ENCODE data around the gene SEMA3E. TPM values are rescaled to one million over a fixed set of nuclear protein-coding genes. Genes with fewer than 3 reads are reported as not detected.

SEMA3E gene
- total RNA-seq, 1 experiment from 2014 or later: 3.6 TPM

DNA sequence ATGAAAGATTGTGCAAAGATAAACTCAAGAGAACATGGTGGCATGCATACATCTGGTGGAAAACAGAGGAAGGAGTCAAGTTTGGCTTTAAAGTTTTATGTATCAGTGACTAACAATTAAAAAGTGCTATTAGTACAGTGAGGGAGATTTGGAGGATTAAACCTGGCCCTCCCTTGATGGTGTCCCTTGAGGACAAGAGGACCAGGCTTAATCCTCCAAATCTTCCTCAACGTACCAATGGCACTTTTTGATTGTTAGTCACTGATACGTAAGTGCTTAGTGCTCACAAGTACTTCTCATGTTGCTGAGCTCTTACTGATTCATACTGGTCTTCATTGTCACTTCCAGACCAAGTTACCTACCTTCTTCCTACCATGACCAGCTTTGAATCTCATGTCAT is 47.2 kb upstream of the SEMA3E start:
- Histone ChIP-seq H2AFZ (ENCODE audit: low read length) (no peak overlapping the region), H3K9ac (ENCODE audit: low read length) (no peak overlapping the region), H3K27ac (ENCODE audit: low read length) (no peak overlapping the region), H4K20me1 (ENCODE audit: low read length) (no peaks in the 10 kb centered on the region), H3K79me2 (ENCODE audit: low read length) (no peaks in the 10 kb centered on the region), H3K4me2 (ENCODE audit: low read length) (no peak overlapping the region), H3K9me3 (ENCODE audit: low read length) (no peaks in the 10 kb centered on the region), H3F3A (ENCODE audit: low read length, unreplicated experiment) (no peaks in the 10 kb centered on the region), H3K4me3 (ENCODE audit: low read length) (no peak overlapping the region), H3K9me2 (replicated peaks; ENCODE audit: low read length) (no peaks in the 10 kb centered on the region), H3K27me3 (ENCODE audit: low read length) (no peaks in the 10 kb centered on the region), H3K36me3 (ENCODE audit: low read depth, low read length) (no peaks in the 10 kb centered on the region), H3K4me1 (ENCODE audit: insufficient read depth, low read length) (peaks cover 16% of the 10 kb centered on the region)
- DNase-seq (no peak), ATAC-seq (no peak)
- intact Hi-C loops (cut with micrococcal nuclease): no loop called here
- no TSS peak for BruUV-seq (replicated peaks)
- CTCF ChIA-PET: no interaction called here
- TF ChIP-seq EZH2 (IDR thresholded peaks at IDR 0.05; ENCODE audit: low read length, unreplicated experiment) (no peak), EZH2phosphoT487 (IDR thresholded peaks at IDR 0.05; ENCODE audit: borderline replicate concordance, low read length) (no peak)
- TF ChIP-seq, protein P1, sequence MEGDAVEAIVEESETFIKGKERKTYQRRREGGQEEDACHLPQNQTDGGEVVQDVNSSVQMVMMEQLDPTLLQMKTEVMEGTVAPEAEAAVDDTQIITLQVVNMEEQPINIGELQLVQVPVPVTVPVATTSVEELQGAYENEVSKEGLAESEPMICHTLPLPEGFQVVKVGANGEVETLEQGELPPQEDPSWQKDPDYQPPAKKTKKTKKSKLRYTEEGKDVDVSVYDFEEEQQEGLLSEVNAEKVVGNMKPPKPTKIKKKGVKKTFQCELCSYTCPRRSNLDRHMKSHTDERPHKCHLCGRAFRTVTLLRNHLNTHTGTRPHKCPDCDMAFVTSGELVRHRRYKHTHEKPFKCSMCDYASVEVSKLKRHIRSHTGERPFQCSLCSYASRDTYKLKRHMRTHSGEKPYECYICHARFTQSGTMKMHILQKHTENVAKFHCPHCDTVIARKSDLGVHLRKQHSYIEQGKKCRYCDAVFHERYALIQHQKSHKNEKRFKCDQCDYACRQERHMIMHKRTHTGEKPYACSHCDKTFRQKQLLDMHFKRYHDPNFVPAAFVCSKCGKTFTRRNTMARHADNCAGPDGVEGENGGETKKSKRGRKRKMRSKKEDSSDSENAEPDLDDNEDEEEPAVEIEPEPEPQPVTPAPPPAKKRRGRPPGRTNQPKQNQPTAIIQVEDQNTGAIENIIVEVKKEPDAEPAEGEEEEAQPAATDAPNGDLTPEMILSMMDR (conservative IDR thresholded peaks at IDR 0.05; ENCODE audit: low read depth, low read length): no peak
- POLR2A ChIA-PET (ENCODE audit: unreplicated experiment): no interaction called here

DNA sequence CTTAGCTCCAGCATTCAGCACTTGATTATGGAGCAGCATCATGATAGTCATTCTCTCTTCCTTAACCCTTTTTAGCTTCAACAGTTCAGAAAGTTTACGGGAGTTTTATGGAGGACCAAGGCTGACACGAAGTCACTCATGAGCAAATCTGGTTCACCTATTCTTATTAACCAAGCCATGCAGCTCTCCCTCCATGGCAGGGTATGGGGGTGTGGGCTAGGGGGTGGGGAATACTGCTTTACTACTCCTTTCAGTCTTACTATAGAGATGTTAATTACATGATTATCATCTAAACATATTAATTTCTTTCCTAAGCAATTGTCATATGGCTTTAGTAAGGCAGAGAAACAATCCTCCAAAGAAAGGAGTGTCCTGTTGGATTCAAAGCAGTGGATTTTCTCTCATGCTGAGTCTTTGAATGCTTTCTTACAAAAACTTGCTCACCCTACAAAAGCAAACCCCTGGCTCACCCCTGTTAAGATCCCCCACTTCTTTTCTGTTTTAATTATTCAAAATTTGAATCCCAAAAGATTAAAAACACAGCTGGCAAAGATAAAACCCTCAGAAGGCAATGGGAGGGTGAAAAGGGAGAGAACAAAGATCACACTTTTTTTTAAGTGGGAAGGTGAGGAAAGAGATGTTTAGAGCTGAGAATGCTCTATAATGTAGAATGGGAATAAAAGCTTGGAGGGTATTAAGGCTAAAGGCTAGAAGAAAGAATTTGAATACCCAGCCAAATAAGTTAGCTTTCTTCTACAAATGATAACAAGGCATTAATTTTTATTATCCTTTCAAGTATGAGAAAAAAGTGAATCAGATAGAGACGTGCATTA is 46.4 kb upstream of the SEMA3E start:
- no peak overlapping the region for H2AFZ ChIP-seq (ENCODE audit: low read length)
- no peak overlapping the region for H3K4me3 ChIP-seq (ENCODE audit: low read length)
- ATAC-seq (no peak), DNase-seq (no peak)
- H3K36me3 ChIP-seq (ENCODE audit: low read depth, low read length): no peaks in the 10 kb centered on the region
- H3K27me3 ChIP-seq (ENCODE audit: low read length): no peaks in the 10 kb centered on the region
- CTCF ChIA-PET: no interaction called here
- no peaks in the 10 kb centered on the region for H3F3A ChIP-seq (ENCODE audit: low read length, unreplicated experiment)
- POLR2A ChIA-PET (ENCODE audit: unreplicated experiment): no interaction called here
- H3K4me1 ChIP-seq (ENCODE audit: insufficient read depth, low read length): peaks cover 16% of the 10 kb centered on the region
- no peaks in the 10 kb centered on the region for H3K9me3 ChIP-seq (ENCODE audit: low read length)
- no peaks in the 10 kb centered on the region for H4K20me1 ChIP-seq (ENCODE audit: low read length)
- BruUV-seq (replicated peaks): no TSS peak
- no peak overlapping the region for H3K9ac ChIP-seq (ENCODE audit: low read length)
- H3K9me2 ChIP-seq (replicated peaks; ENCODE audit: low read length): no peaks in the 10 kb centered on the region
- H3K4me2 ChIP-seq (ENCODE audit: low read length): no peak overlapping the region
- no peaks in the 10 kb centered on the region for H3K79me2 ChIP-seq (ENCODE audit: low read length)
- H3K27ac ChIP-seq (ENCODE audit: low read length): no peak overlapping the region
- TF ChIP-seq EZH2phosphoT487 (IDR thresholded peaks at IDR 0.05; ENCODE audit: borderline replicate concordance, low read length) (no peak), EZH2 (IDR thresholded peaks at IDR 0.05; ENCODE audit: low read length, unreplicated experiment) (no peak)
- TF ChIP-seq, protein P1 (conservative IDR thresholded peaks at IDR 0.05; ENCODE audit: low read depth, low read length): no peak
- intact Hi-C loops (cut with micrococcal nuclease): no loop called here

DNA sequence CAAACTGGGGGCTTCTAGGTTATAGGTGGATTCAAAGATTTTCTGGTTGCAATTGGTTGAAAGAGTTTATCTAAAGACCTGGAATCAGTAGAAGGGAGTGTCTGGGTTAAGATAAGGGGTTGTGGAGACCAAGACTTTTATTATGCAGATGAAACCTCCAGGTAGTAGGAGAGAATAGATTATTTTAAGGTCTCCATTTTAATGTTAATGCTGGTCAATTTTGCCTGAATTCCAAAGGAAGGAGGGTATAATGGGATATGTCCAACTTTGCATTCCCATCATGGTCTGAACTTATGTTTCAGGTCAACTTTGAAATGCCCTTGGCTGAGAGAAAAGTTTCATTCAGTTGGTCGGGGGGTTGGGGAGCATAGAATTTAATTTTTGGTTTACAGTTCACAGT is 44.3 kb upstream of the SEMA3E start:
- DNase-seq: no peak
- Histone ChIP-seq H4K20me1 (ENCODE audit: low read length) (no peaks in the 10 kb centered on the region), H3K79me2 (ENCODE audit: low read length) (no peaks in the 10 kb centered on the region), H3K36me3 (ENCODE audit: low read depth, low read length) (no peaks in the 10 kb centered on the region), H3K27me3 (ENCODE audit: low read length) (0 out of 2 replicates have a peak, but pooled peaks cover 3% of the 10 kb centered on the region), H2AFZ (ENCODE audit: low read length) (no peak overlapping the region), H3K4me1 (ENCODE audit: insufficient read depth, low read length) (peaks cover 11% of the 10 kb centered on the region), H3K9me2 (replicated peaks; ENCODE audit: low read length) (no peaks in the 10 kb centered on the region), H3K27ac (ENCODE audit: low read length) (no peak overlapping the region), H3K4me2 (ENCODE audit: low read length) (no peak overlapping the region), H3K9ac (ENCODE audit: low read length) (no peak overlapping the region), H3K9me3 (ENCODE audit: low read length) (no peaks in the 10 kb centered on the region), H3K4me3 (ENCODE audit: low read length) (no peak overlapping the region), H3F3A (ENCODE audit: low read length, unreplicated experiment) (no peaks in the 10 kb centered on the region)
- ChIA-PET POLR2A (ENCODE audit: unreplicated experiment) (no interaction called here), CTCF (no interaction called here)
- TF ChIP-seq EZH2phosphoT487 (IDR thresholded peaks at IDR 0.05; ENCODE audit: borderline replicate concordance, low read length): no peak
- TF ChIP-seq, protein P1 (conservative IDR thresholded peaks at IDR 0.05; ENCODE audit: low read depth, low read length): no peak
- TF ChIP-seq EZH2 (IDR thresholded peaks at IDR 0.05; ENCODE audit: low read length, unreplicated experiment): no peak
- intact Hi-C loops (cut with micrococcal nuclease): no loop called here
- no peak for ATAC-seq
- BruUV-seq (replicated peaks): no TSS peak

All from PC-3 (cell line).